C4-2B (cell line): ENCODE results near the gene CREBL2.

Source experiments
- H3K27ac ChIP-seq: fragments of 450-650 bp; 2 replicates; pipeline ENCODE4 v1.5.1; 2017
- CTCF ChIP-seq: fragments of 450-650 bp; conservative IDR thresholded peaks from 2 replicates; pipeline ENCODE4 v1.5.1; 2017; ENCODE audit warnings: mild to moderate bottlenecking
- ZFX ChIP-seq: fragments of 450-650 bp; IDR thresholded peaks from 2 replicates; pipeline ENCODE4 v1.6.1; 2017

Gene CREBL2

GRCh38 chr12:12685305-12685704, 73.6 kb downstream of the CREBL2 start:
- H3K27ac ChIP-seq, result no peak overlapping the region
- no peak for TF ChIP-seq ZFX
- TF ChIP-seq CTCF, result no peak

GRCh38 chr12:12686472-12686871, 74.8 kb downstream of the CREBL2 start:
- no peak for TF ChIP-seq CTCF
- no peak for TF ChIP-seq ZFX
- H3K27ac ChIP-seq, result no peak overlapping the region

- TF ChIP-seq ZFX, result no peak
- no peak for TF ChIP-seq CTCF
- H3K27ac ChIP-seq, result no peak overlapping the region
Measured at GRCh38 chr12:12686925-12687324, 75.2 kb downstream of the CREBL2 start.

GRCh38 chr12:12689647-12690300, 78.1 kb downstream of the CREBL2 start:
- no peak overlapping the region for H3K27ac ChIP-seq
- TF ChIP-seq ZFX (no peak), CTCF (no peak)

GRCh38 chr12:12691549-12691948, 79.9 kb downstream of the CREBL2 start:
- TF ChIP-seq CTCF, result no peak
- TF ChIP-seq ZFX, result no peak
- no peak overlapping the region for H3K27ac ChIP-seq

GRCh38 chr12:12693111-12693671, 81.5 kb downstream of the CREBL2 start:
- no peak overlapping the region for H3K27ac ChIP-seq
- TF ChIP-seq ZFX (no peak), CTCF (no peak)
